ENCODE measurements around the gene ITGB3BP.
"Not testable (repeated sequence)": the region's sequence is repeated elsewhere in the genome, so short reads cannot be mapped to it uniquely, and the experiment has no call there.

Gene ITGB3BP

DNA sequence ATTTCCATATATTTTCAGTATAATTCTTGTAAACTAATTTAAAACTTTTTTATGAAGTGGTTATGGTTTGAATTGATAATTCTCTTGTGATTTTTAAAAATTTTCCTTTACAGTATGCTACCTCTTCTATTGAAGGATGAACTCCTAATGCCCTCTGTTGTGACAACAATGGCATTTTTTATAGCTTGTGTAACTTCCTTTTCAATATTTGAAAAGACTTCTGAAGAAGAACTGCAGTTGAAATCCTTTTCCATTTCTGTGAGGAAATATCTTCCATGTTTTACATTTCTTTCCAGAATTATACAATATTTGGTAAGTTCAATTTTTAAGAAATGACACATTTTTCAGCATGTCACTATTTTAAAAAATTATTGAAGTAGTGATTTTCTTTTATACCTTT, 94.2 kb downstream of the ITGB3BP start:
- ATAC-seq (ENCODE audit: low read depth) (no peak), DNase-seq (ENCODE audit: low spot score in 2 of 2) (no peak)
- Mint-ChIP-seq H3K9me3 (peaks cover 3% of the 10 kb centered on the region), H3K4me1 (no peaks in the 10 kb centered on the region), H3K36me3 (peaks cover 20% of the 10 kb centered on the region), H3K27me3 (no peaks in the 10 kb centered on the region), H3K27ac (no peak overlapping the region), H3K4me3 (no peak overlapping the region)

DNA sequence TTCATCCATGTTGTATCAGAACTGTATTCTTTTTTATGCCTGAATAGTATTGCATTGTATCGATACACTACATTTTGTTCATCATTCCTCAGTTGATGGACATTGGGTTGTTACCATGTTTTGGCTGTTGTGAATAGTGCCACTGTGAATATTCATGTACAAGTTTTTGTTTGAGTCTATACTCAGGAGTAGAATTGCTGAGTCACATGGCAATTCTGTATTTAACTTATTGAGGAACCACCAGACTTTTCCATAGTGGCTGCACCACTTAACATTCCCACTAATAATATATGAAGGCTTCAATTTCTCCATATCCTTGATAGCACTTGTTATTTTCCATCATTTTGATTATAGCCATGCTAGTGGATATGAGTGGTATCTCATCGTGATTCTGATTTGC, 99.4 kb downstream of the ITGB3BP start:
- ATAC-seq (ENCODE audit: low read depth) = no peak

DNA sequence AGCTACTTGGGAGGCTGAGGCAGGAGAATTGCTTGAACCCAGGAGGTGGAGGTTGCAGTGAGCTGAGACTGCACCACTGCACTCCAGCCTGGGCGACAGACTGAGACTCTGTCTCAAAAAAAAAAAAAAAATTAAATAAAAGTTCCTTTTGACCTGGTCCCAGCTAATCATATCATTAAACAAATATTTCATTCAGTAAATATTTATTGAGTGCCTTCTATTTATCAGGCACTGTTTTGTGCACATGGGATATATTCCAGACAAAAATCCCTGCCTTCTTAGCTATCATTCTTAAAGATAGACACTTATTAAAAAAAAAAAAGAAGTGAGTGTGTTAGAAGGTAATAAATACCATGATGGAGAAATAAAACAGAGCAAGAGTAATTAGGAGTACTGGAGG, 102.3 kb downstream of the ITGB3BP start:
- DNase-seq (ENCODE audit: low spot score in 2 of 2); ATAC-seq (ENCODE audit: low read depth); H3K27me3 Mint-ChIP-seq; H3K4me3 Mint-ChIP-seq; H3K27ac Mint-ChIP-seq; H3K4me1 Mint-ChIP-seq; H3K9me3 Mint-ChIP-seq: not testable (repeated sequence)
- peaks cover 32% of the 10 kb centered on the region for H3K36me3 Mint-ChIP-seq

More for the DNA sequence above, 99.4 kb downstream of the ITGB3BP start:
- Mint-ChIP-seq H3K4me1 (no peaks in the 10 kb centered on the region), H3K27me3 (no peaks in the 10 kb centered on the region), H3K9me3 (peaks cover 1% of the 10 kb centered on the region), H3K36me3 (peaks cover 27% of the 10 kb centered on the region), H3K27ac (no peak overlapping the region), H3K4me3 (no peak overlapping the region)
- DNase-seq (ENCODE audit: low spot score in 2 of 2) = no peak

DNA sequence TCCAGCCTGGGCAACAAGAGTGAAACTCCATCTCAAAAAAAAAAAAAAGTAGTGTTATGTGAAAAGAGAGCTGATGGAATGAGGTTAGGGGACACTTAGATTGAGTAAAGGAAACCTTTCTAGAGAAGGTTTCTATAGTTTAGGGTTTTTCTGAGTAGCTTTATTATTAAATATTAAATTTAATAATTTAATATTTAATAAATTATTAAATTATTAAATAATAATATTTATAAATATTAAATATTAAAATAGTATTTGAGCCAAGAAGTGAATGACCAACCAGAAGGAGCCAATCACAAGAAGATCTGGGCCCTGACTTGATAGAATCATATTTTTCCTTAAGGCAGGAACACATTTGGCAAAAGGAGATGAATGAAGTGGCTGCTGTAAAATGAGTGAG, 104.9 kb downstream of the ITGB3BP start:
- DNase-seq (ENCODE audit: low spot score in 2 of 2) (no peak), ATAC-seq (ENCODE audit: low read depth) (no peak)
- H3K9me3 Mint-ChIP-seq = peaks cover 1% of the 10 kb centered on the region
- H3K4me1 Mint-ChIP-seq = no peaks in the 10 kb centered on the region
- no peak overlapping the region for H3K27ac Mint-ChIP-seq
- no peaks in the 10 kb centered on the region for H3K27me3 Mint-ChIP-seq
- H3K36me3 Mint-ChIP-seq = peaks cover 35% of the 10 kb centered on the region
- H3K4me3 Mint-ChIP-seq = no peak overlapping the region

DNA sequence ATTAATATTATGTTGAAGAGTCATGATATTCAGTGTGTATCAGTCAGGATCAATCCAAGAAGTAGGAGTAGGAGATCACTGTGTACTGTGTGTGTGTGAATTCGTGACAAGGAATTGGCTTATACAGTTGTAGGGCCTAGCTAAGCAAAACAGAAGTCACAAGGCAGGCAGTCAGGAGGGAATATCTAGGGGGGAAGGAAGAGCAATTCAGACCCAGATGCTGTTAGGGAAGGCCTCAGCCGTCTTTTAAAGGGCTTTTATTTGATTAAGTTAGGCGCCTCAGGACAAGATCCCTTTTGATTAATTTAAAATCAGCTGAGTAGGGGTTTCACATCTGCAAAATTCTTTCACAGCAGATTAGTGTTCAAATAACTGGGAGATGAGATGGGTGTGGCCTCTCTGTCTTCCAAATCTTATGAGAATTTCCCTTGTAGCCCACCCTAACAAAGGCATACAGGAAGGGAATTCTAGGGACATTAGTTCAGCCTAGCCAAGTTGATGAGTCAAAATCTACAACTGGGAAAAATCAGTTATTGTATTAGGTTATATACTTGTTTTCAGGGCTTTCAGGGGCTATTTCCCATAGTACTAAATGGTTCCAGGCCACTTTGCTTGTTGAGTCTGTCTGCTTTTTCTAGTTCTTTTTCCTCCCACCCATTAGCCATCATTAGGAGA, 108.2 kb downstream of the ITGB3BP start:
- no peaks in the 10 kb centered on the region for H3K9me3 Mint-ChIP-seq
- no peak overlapping the region for H3K27ac Mint-ChIP-seq
- H3K4me3 Mint-ChIP-seq = no peak overlapping the region
- peaks cover 33% of the 10 kb centered on the region for H3K36me3 Mint-ChIP-seq
- H3K27me3 Mint-ChIP-seq = no peaks in the 10 kb centered on the region
- no peak for ATAC-seq (ENCODE audit: low read depth)
- H3K4me1 Mint-ChIP-seq = no peaks in the 10 kb centered on the region
- DNase-seq (ENCODE audit: low spot score in 2 of 2) = no peak

DNA sequence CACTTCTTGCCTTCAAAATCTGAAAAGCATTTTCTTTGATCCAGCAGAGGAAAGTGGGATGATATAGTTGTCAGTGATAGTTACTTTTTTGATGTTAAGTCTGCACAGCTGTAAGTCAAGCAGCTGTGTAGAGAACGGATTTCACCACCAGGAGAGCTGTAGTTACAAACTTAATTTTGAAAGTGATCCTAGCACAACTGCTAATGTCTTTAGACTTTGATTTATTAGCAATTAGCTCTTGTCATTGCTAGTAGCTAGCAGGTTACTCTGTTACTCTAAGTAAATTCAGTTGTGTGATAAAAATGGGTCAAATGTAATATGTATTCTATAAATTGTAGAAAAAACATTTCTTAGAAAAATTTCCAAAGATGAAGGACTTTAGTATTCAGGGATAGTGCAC, 109.6 kb downstream of the ITGB3BP start:
- Mint-ChIP-seq H3K36me3 (peaks cover 31% of the 10 kb centered on the region), H3K27me3 (no peaks in the 10 kb centered on the region), H3K9me3 (no peaks in the 10 kb centered on the region), H3K4me1 (no peaks in the 10 kb centered on the region), H3K4me3 (no peak overlapping the region), H3K27ac (no peak overlapping the region)
- DNase-seq (ENCODE audit: low spot score in 2 of 2) (no peak), ATAC-seq (ENCODE audit: low read depth) (no peak)

DNA sequence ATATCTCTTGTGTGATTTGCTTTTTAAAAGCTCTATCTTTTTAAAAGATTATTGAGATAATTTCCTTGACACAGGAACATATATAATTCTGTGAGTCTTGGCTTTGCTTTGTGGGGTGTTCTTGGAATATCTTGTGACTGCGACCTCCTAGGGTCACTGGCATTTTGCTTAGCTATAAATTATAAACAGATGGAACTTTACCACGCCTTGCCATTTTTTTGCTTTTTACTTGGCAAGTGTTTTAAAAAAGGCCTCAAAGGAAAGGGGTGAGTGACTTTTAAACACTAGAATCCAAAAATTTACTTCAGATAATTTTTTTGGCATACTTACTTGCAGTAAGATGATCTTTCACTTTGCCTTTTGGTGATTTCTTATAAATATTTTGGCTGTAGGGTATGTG, 112.0 kb downstream of the ITGB3BP start:
- DNase-seq (ENCODE audit: low spot score in 2 of 2) (no peak), ATAC-seq (ENCODE audit: low read depth) (no peak)
- H3K36me3 Mint-ChIP-seq = peaks cover 28% of the 10 kb centered on the region
- no peaks in the 10 kb centered on the region for H3K27me3 Mint-ChIP-seq
- H3K9me3 Mint-ChIP-seq = no peaks in the 10 kb centered on the region
- H3K4me1 Mint-ChIP-seq = no peaks in the 10 kb centered on the region
- no peak overlapping the region for H3K27ac Mint-ChIP-seq
- no peak overlapping the region for H3K4me3 Mint-ChIP-seq

DNA sequence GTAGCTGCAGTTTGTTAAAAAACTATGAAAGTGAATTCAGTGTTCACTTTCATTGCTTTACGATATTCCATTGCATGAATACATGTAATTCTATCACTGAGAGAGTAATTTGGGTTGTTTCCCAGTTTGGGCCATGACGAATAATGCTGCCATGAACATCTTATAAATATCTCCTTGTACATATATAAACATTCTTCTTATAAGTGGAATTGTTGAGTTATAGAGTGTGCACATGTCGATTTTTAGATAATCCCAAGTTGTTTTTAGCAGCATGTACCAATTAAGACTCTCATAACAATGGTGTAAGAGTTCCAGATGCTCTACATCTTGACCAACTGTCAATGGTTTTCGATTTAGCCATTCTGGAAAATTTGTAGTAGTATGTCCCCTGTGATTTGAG, 114.7 kb downstream of the ITGB3BP start:
- Mint-ChIP-seq H3K4me1 (no peaks in the 10 kb centered on the region), H3K4me3 (no peak overlapping the region), H3K9me3 (no peaks in the 10 kb centered on the region), H3K27me3 (no peaks in the 10 kb centered on the region), H3K36me3 (peaks cover 30% of the 10 kb centered on the region), H3K27ac (no peak overlapping the region)
- ATAC-seq (ENCODE audit: low read depth) (no peak), DNase-seq (ENCODE audit: low spot score in 2 of 2) (no peak)

DNA sequence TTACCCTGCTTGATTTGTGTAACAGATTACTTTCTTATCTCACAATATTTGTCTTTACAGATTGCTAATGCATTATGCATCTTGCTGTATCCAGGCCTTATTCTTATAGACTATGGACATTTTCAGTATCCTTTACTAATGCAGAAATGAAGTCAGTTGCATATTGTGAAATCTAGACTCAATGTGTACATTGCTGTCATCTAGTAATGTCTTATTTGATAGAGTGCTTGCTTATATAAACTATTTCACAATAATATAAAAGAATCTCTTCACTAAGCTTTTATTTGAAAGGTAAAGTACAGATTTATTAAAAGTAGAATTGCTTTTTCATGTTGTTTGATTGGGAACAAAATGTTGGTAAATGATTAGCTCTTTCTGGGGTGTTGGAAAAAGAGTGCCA, 116.0 kb downstream of the ITGB3BP start:
- Mint-ChIP-seq H3K9me3 (no peaks in the 10 kb centered on the region), H3K4me3 (no peak overlapping the region), H3K27ac (no peak overlapping the region), H3K36me3 (peaks cover 24% of the 10 kb centered on the region), H3K4me1 (no peaks in the 10 kb centered on the region), H3K27me3 (no peaks in the 10 kb centered on the region)
- ATAC-seq (ENCODE audit: low read depth) (no peak), DNase-seq (ENCODE audit: low spot score in 2 of 2) (no peak)

DNA sequence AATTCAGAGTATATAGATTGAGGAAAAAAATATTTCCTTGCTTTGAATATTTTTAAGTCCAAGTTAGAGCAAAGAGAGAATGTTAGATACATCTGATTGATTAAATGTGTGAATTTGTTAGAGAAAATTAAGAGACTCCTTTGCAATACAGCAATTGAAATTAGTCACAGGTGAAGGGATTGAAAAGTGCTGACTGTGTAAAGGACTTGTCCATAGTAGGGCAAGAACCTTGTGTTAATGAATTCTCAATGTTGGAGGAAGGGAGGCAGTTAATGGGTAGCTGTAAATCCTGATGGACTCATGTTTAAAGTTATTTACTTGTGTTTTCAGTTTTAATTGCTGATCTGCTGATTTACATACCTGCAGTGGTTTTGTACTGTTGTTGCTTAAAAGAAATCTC, 117.0 kb downstream of the ITGB3BP start:
- Mint-ChIP-seq H3K9me3 (no peaks in the 10 kb centered on the region), H3K36me3 (peaks cover 19% of the 10 kb centered on the region), H3K4me3 (no peak overlapping the region), H3K27me3 (no peaks in the 10 kb centered on the region), H3K4me1 (no peaks in the 10 kb centered on the region), H3K27ac (no peak overlapping the region)
- ATAC-seq (ENCODE audit: low read depth) (no peak), DNase-seq (ENCODE audit: low spot score in 2 of 2) (no peak)

DNA sequence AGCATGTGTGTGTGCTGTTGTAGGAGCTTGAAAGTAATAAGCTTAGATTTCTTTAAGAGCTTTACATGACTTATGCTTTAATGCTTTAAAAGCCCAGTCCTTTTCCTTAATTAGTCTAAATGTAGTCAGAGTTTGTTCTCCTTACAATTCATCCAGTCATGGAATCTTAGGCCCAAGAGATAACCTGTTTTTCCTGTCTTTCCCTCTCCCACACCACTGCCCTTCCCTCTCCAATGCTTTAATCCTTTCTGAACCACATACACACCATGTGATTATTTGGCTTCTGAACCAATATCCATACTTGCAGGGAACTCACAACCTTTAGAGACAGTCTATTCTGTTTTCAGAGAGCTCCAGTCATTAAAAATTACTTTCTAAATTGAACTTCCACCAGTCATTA, 118.0 kb downstream of the ITGB3BP start:
- no peak overlapping the region for H3K27ac Mint-ChIP-seq
- no peak for ATAC-seq (ENCODE audit: low read depth)
- H3K36me3 Mint-ChIP-seq = peaks cover 17% of the 10 kb centered on the region
- no peak overlapping the region for H3K4me3 Mint-ChIP-seq
- no peaks in the 10 kb centered on the region for H3K27me3 Mint-ChIP-seq
- H3K4me1 Mint-ChIP-seq = no peaks in the 10 kb centered on the region
- no peaks in the 10 kb centered on the region for H3K9me3 Mint-ChIP-seq
- no peak for DNase-seq (ENCODE audit: low spot score in 2 of 2)

DNA sequence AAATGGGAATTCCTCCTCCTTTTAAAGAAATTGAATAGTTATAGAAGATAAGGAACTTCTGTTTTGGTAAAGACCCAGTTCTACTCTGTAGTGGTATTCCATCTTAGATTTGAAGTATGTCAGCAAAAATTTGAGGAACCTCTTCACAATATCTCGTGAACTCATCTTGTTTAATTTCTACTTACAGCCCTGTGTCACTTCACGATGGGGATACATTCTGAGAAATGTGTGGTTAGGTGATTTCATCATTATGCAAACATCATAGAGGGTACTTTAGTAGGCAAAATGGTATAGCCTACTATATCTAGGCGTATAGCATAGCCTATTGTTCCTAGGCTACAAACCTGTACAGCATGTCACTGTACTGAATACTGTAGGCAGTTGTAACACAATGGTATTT, 119.6 kb downstream of the ITGB3BP start:
- no peak for ATAC-seq (ENCODE audit: low read depth)
- H3K27ac Mint-ChIP-seq = no peak overlapping the region
- H3K36me3 Mint-ChIP-seq = peaks cover 18% of the 10 kb centered on the region
- no peaks in the 10 kb centered on the region for H3K27me3 Mint-ChIP-seq
- no peaks in the 10 kb centered on the region for H3K9me3 Mint-ChIP-seq
- no peaks in the 10 kb centered on the region for H3K4me1 Mint-ChIP-seq
- no peak for DNase-seq (ENCODE audit: low spot score in 2 of 2)
- H3K4me3 Mint-ChIP-seq = no peak overlapping the region

DNA sequence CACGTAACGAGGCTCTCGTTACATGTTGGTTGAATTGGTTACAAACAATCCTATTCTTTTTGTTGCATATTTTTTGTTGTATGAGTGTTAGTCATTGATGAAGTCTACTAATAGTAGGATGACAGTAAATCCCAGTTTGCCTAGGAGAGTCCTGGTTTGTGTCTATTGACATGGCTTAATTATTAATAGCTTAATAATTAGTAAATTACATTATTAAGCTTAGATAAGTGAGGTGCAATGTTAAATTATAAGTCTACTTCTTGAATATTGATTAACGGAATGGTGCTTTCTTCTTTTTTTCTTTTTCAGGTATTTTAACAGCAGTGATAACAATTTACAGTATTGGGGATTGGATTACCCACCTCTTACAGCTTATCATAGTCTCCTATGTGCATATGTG, 121.1 kb downstream of the ITGB3BP start:
- H3K27me3 Mint-ChIP-seq = no peaks in the 10 kb centered on the region
- DNase-seq (ENCODE audit: low spot score in 2 of 2) (no peak), ATAC-seq (ENCODE audit: low read depth) (no peak)
- H3K9me3 Mint-ChIP-seq = no peaks in the 10 kb centered on the region
- H3K36me3 Mint-ChIP-seq = peaks cover 20% of the 10 kb centered on the region
- no peak overlapping the region for H3K27ac Mint-ChIP-seq
- H3K4me3 Mint-ChIP-seq = no peak overlapping the region
- no peaks in the 10 kb centered on the region for H3K4me1 Mint-ChIP-seq

Measured in memory B cell (primary cell).